NCI-H69 (cell line): ENCODE data around the gene MRPL33.

ENCODE experiments used
- DNase-seq: peaks from one replicate; lab custom pipeline; 2025; lab: John Stamatoyannopoulos, UW

The MRPL33 gene

GRCh38 chr2:27771548-27772335 is at the start of gene MRPL33:
TSS of gene MRPL33 (plus strand) at chr2:27771719. CDS start at chr2:27771778, 59 bp downstream.
- peak; percentile 91 for DNase-seq

- no peak for DNase-seq
These were observed 49.5 kb upstream of the MRPL33 start for GRCh38 chr2:27721884-27722485.

- peak; percentile 73 for DNase-seq
These were observed 48.0 kb upstream of the MRPL33 start for GRCh38 chr2:27723372-27724144.

- DNase-seq = peak; percentile 47
These were observed 47.3 kb upstream of the MRPL33 start for GRCh38 chr2:27724191-27724590.

- no peak for DNase-seq
These were observed 46.4 kb upstream of the MRPL33 start for GRCh38 chr2:27724905-27725701.

- no peak for DNase-seq
These were observed 44.3 kb upstream of the MRPL33 start for GRCh38 chr2:27727257-27727656.

GRCh38 chr2:27728081-27728858 is 43.2 kb upstream of the MRPL33 start:
- no peak for DNase-seq

GRCh38 chr2:27729198-27729597 is 42.3 kb upstream of the MRPL33 start:
- no peak for DNase-seq

- no peak for DNase-seq
These were observed 41.9 kb upstream of the MRPL33 start for GRCh38 chr2:27729614-27730013.

GRCh38 chr2:27730261-27730662 is 41.3 kb upstream of the MRPL33 start:
- DNase-seq = no peak

GRCh38 chr2:27730980-27731691 is 40.4 kb upstream of the MRPL33 start:
- DNase-seq = no peak

- no peak for DNase-seq
These were observed 37.2 kb upstream of the MRPL33 start for GRCh38 chr2:27734305-27734704.

- peak; percentile 70 for DNase-seq
These were observed 36.1 kb upstream of the MRPL33 start for GRCh38 chr2:27735263-27735904.

GRCh38 chr2:27736031-27736889 is 35.3 kb upstream of the MRPL33 start:
- DNase-seq = no peak

- DNase-seq = no peak
These were observed 34.7 kb upstream of the MRPL33 start for GRCh38 chr2:27736890-27737204.

- peak; percentile 70 for DNase-seq
These were observed 33.7 kb upstream of the MRPL33 start for GRCh38 chr2:27737676-27738348.

- peak; percentile 34 for DNase-seq
These were observed 33.0 kb upstream of the MRPL33 start for GRCh38 chr2:27738349-27739057.

- DNase-seq = no peak
These were observed 32.5 kb upstream of the MRPL33 start for GRCh38 chr2:27739058-27739373.
